ENCODE data around the gene ATP2A3. TPM values are rescaled to one million over a fixed set of nuclear protein-coding genes. Genes with fewer than 3 reads are reported as not detected.

The ATP2A3 gene
- total and polyA plus RNA-seq, 2 donors (not counting 1 experiment from before 2014, with no cell fraction given), result 0.25 to 12.4 TPM

- Histone ChIP-seq H3K4me2 (ENCODE audit: extremely low read depth, insufficient read depth, low read length) (no peak overlapping the region), H3K9me3 (ENCODE audit: control insufficient read depth, insufficient read depth, low read depth, low read length) (no peaks in the 10 kb centered on the region), H3K9ac (ENCODE audit: insufficient read depth, low read length) (no peak overlapping the region), H3K36me3 (ENCODE audit: control insufficient read depth, insufficient read depth, low read length) (no peaks in the 10 kb centered on the region), H4K20me1 (ENCODE audit: control insufficient read depth, extremely low read depth, insufficient read depth, low read length) (no peaks in the 10 kb centered on the region), H2AFZ (ENCODE audit: low read length) (no peak overlapping the region), H3K27me3 (ENCODE audit: control insufficient read depth, insufficient read depth, low read length) (no peaks in the 10 kb centered on the region), H3K27ac (ENCODE audit: insufficient read depth, low read length) (no peak overlapping the region), H3K4me1 (ENCODE audit: control insufficient read depth, extremely low read depth, insufficient read depth, low read length) (no peaks in the 10 kb centered on the region), H3K79me2 (ENCODE audit: control insufficient read depth, insufficient read depth, low read length) (no peaks in the 10 kb centered on the region), H3K4me3 (replicated peaks in 1 of 4; ENCODE audit: control extremely low read depth in 1 of 4, insufficient read depth in 1 of 4, low read depth in 3 of 4, low read length in 4 of 4) (no peak overlapping the region)
- TF ChIP-seq EZH2 (IDR thresholded peaks at IDR 0.05; ENCODE audit: low read length, missing control alignments) (no peak), CTCF (conservative IDR thresholded peaks at IDR 0.05 in 1 of 2, IDR thresholded peaks at IDR 0.05 in 1 of 2; ENCODE audit: low read depth in 1 of 2, low read length in 2 of 2) (no peak)
- no peak for DNase-seq (ENCODE audit: low read depth in 2 of 2)
These were observed 35.1 kb downstream of the ATP2A3 start for GRCh38 chr17:3929181-3929580.

- H3K4me2 ChIP-seq (ENCODE audit: extremely low read depth, insufficient read depth, low read length), result no peak overlapping the region
- H3K4me1 ChIP-seq (ENCODE audit: control insufficient read depth, extremely low read depth, insufficient read depth, low read length), result no peaks in the 10 kb centered on the region
- H3K4me3 ChIP-seq (replicated peaks in 1 of 4; ENCODE audit: control extremely low read depth in 1 of 4, insufficient read depth in 1 of 4, low read depth in 3 of 4, low read length in 4 of 4), result no peak overlapping the region
- no peaks in the 10 kb centered on the region for H3K79me2 ChIP-seq (ENCODE audit: control insufficient read depth, insufficient read depth, low read length)
- no peaks in the 10 kb centered on the region for H3K36me3 ChIP-seq (ENCODE audit: control insufficient read depth, insufficient read depth, low read length)
- TF ChIP-seq EZH2 (IDR thresholded peaks at IDR 0.05; ENCODE audit: low read length, missing control alignments) (no peak), CTCF (conservative IDR thresholded peaks at IDR 0.05 in 1 of 2, IDR thresholded peaks at IDR 0.05 in 1 of 2; ENCODE audit: low read depth in 1 of 2, low read length in 2 of 2) (no peak)
- no peaks in the 10 kb centered on the region for H3K9me3 ChIP-seq (ENCODE audit: control insufficient read depth, insufficient read depth, low read depth, low read length)
- H4K20me1 ChIP-seq (ENCODE audit: control insufficient read depth, extremely low read depth, insufficient read depth, low read length), result no peaks in the 10 kb centered on the region
- no peak overlapping the region for H2AFZ ChIP-seq (ENCODE audit: low read length)
- no peak overlapping the region for H3K27ac ChIP-seq (ENCODE audit: insufficient read depth, low read length)
- H3K9ac ChIP-seq (ENCODE audit: insufficient read depth, low read length), result no peak overlapping the region
- no peak for DNase-seq (ENCODE audit: low read depth in 2 of 2)
- H3K27me3 ChIP-seq (ENCODE audit: control insufficient read depth, insufficient read depth, low read length), result no peaks in the 10 kb centered on the region
These were observed 35.8 kb downstream of the ATP2A3 start for GRCh38 chr17:3928406-3928805.

- Histone ChIP-seq H3K9me3 (ENCODE audit: control insufficient read depth, insufficient read depth, low read depth, low read length) (no peaks in the 10 kb centered on the region), H3K27ac (ENCODE audit: insufficient read depth, low read length) (no peak overlapping the region), H2AFZ (ENCODE audit: low read length) (no peak overlapping the region), H3K36me3 (ENCODE audit: control insufficient read depth, insufficient read depth, low read length) (no peaks in the 10 kb centered on the region), H3K9ac (ENCODE audit: insufficient read depth, low read length) (no peak overlapping the region), H3K4me1 (ENCODE audit: control insufficient read depth, extremely low read depth, insufficient read depth, low read length) (no peaks in the 10 kb centered on the region), H3K79me2 (ENCODE audit: control insufficient read depth, insufficient read depth, low read length) (no peaks in the 10 kb centered on the region), H3K4me3 (replicated peaks in 1 of 4; ENCODE audit: control extremely low read depth in 1 of 4, insufficient read depth in 1 of 4, low read depth in 3 of 4, low read length in 4 of 4) (no peak overlapping the region), H4K20me1 (ENCODE audit: control insufficient read depth, extremely low read depth, insufficient read depth, low read length) (no peaks in the 10 kb centered on the region), H3K4me2 (ENCODE audit: extremely low read depth, insufficient read depth, low read length) (no peak overlapping the region), H3K27me3 (ENCODE audit: control insufficient read depth, insufficient read depth, low read length) (no peaks in the 10 kb centered on the region)
- TF ChIP-seq CTCF (conservative IDR thresholded peaks at IDR 0.05 in 1 of 2, IDR thresholded peaks at IDR 0.05 in 1 of 2; ENCODE audit: low read depth in 1 of 2, low read length in 2 of 2) (no peak), EZH2 (IDR thresholded peaks at IDR 0.05; ENCODE audit: low read length, missing control alignments) (no peak)
- DNase-seq (ENCODE audit: low read depth in 2 of 2), result no peak
These were observed 36.5 kb downstream of the ATP2A3 start for GRCh38 chr17:3927628-3928340.

Data from fibroblast of lung (primary cell).